IPS-11a (cell line): ENCODE measurements around the gene WDFY3.
"Not testable (repeated sequence)": the region's sequence is repeated elsewhere in the genome, so short reads cannot be mapped to it uniquely, and the experiment has no call there.

ENCODE experiments used
- H3K4me3 ChIP-seq: one replicate; pipeline ENCODE4 v1.5.1; 2013; ENCODE audit warnings: low read depth, low read length, control low read depth

WDFY3 gene

GRCh38 chr4:84682661-84683060 lies 283.8 kb downstream of the WDFY3 start:
- not testable (repeated sequence) for H3K4me3 ChIP-seq

- H3K4me3 ChIP-seq = no peak overlapping the region
These were observed 284.8 kb downstream of the WDFY3 start for GRCh38 chr4:84681486-84682274.

GRCh38 chr4:84680956-84681355 lies 285.5 kb downstream of the WDFY3 start:
- no peak overlapping the region for H3K4me3 ChIP-seq

- H3K4me3 ChIP-seq = no peak overlapping the region
These were observed 287.3 kb downstream of the WDFY3 start for GRCh38 chr4:84678976-84679744.

- H3K4me3 ChIP-seq = no peak overlapping the region
These were observed 288.5 kb downstream of the WDFY3 start for GRCh38 chr4:84677995-84678394.

- no peak overlapping the region for H3K4me3 ChIP-seq
These were observed 289.4 kb downstream of the WDFY3 start for GRCh38 chr4:84677093-84677492.

- H3K4me3 ChIP-seq = no peak overlapping the region
These were observed 292.8 kb downstream of the WDFY3 start for GRCh38 chr4:84673475-84674240.

- no peak overlapping the region for H3K4me3 ChIP-seq
These were observed 294.3 kb downstream of the WDFY3 start for GRCh38 chr4:84672177-84672576.

- no peak overlapping the region for H3K4me3 ChIP-seq
These were observed 297.3 kb downstream of the WDFY3 start for GRCh38 chr4:84669201-84669600.

- H3K4me3 ChIP-seq = no peak overlapping the region
These were observed 300.1 kb downstream of the WDFY3 start for GRCh38 chr4:84666439-84666838.

- H3K4me3 ChIP-seq = not testable (repeated sequence)
These were observed 301.7 kb downstream of the WDFY3 start for GRCh38 chr4:84664767-84665166.

GRCh38 chr4:84661191-84661939 lies 305.1 kb downstream of the WDFY3 start:
- no peak overlapping the region for H3K4me3 ChIP-seq

- H3K4me3 ChIP-seq = no peak overlapping the region
These were observed 305.9 kb downstream of the WDFY3 start for GRCh38 chr4:84660606-84661005.

GRCh38 chr4:84652478-84652877 lies 314.0 kb downstream of the WDFY3 start:
- no peak overlapping the region for H3K4me3 ChIP-seq

- no peak overlapping the region for H3K4me3 ChIP-seq
These were observed 315.0 kb downstream of the WDFY3 start for GRCh38 chr4:84651499-84651898.

GRCh38 chr4:84648863-84649647 lies 317.4 kb downstream of the WDFY3 start:
- H3K4me3 ChIP-seq = no peak overlapping the region

GRCh38 chr4:84648178-84648577 lies 318.3 kb downstream of the WDFY3 start:
- H3K4me3 ChIP-seq = no peak overlapping the region

- H3K4me3 ChIP-seq = no peak overlapping the region
These were observed 319.1 kb downstream of the WDFY3 start for GRCh38 chr4:84647312-84647884.

GRCh38 chr4:84644087-84644486 lies 322.4 kb downstream of the WDFY3 start:
- H3K4me3 ChIP-seq = no peak overlapping the region

GRCh38 chr4:84639145-84639544 lies 327.3 kb downstream of the WDFY3 start:
- no peak overlapping the region for H3K4me3 ChIP-seq
